Sigmoid colon (tissue), 4 donors: ENCODE measurements around the gene ELK1.

Experiments used
- EP300 ChIP-seq, 4 donors: sonication (generic); formaldehyde crosslinking; IDR thresholded peaks; one replicate each; pipeline ENCODE4 v1.6.1; 2017; ENCODE audit warnings: antibody characterized with exemption in 4 of 4
- TF ChIP-seq, protein P1 (sequence below), 4 experiments: fragments of 450-650 bp in 3 of 4; fragments of 200-600 bp in 1 of 4; IDR thresholded peaks; one replicate each; pipeline ENCODE4 v1.5.1; 2016 to 2019; ENCODE audit warnings: antibody characterized with exemption in 4 of 4, mild to moderate bottlenecking in 3 of 4, moderate library complexity in 2 of 4

DNA sequence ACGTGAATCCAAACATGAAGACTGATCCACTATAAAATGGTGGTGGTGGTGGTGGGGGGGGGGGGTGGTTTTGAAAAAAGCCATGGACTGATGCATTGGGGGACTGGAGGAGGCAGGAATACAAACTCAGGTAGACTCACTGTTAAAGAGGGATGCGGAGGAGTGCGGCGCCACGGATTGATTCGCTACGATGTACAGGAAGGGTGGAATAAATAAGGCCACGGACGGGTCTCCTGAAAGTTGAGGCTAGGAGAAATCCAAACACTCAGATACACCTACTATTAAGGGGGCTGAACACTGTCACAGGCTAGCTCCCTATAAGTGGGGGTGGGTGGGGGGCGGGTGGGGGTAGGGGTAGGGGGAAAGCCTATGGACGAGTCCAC is 591 bp downstream of the ELK1 start:
- TF ChIP-seq, protein P1, sequence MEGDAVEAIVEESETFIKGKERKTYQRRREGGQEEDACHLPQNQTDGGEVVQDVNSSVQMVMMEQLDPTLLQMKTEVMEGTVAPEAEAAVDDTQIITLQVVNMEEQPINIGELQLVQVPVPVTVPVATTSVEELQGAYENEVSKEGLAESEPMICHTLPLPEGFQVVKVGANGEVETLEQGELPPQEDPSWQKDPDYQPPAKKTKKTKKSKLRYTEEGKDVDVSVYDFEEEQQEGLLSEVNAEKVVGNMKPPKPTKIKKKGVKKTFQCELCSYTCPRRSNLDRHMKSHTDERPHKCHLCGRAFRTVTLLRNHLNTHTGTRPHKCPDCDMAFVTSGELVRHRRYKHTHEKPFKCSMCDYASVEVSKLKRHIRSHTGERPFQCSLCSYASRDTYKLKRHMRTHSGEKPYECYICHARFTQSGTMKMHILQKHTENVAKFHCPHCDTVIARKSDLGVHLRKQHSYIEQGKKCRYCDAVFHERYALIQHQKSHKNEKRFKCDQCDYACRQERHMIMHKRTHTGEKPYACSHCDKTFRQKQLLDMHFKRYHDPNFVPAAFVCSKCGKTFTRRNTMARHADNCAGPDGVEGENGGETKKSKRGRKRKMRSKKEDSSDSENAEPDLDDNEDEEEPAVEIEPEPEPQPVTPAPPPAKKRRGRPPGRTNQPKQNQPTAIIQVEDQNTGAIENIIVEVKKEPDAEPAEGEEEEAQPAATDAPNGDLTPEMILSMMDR (IDR thresholded peaks at IDR 0.05) = no peak
- no peak for TF ChIP-seq EP300 (IDR thresholded peaks at IDR 0.05)
